ENCODE data around the gene KCNJ12. TPM values are rescaled to one million over a fixed set of nuclear protein-coding genes. Genes with fewer than 3 reads are reported as not detected.

Gene KCNJ12
- total and polyA plus RNA-seq, 2 of the 13 experiments (the other 11 are each of a cell fraction or from before 2014, with no cell fraction given) = not detected

GRCh38 chr17:21372256-21372954 is 3.8 kb upstream of the KCNJ12 start:
- Histone ChIP-seq H3K9me3 (ENCODE audit: low read length) (no peaks in the 10 kb centered on the region), H3K36me3 (replicated peaks in 1 of 2; ENCODE audit: control insufficient read depth in 1 of 2, insufficient read depth in 2 of 2, low read length in 2 of 2) (no peaks in the 10 kb centered on the region), H3K27me3 (ENCODE audit: control insufficient read depth in 1 of 2, insufficient read depth in 2 of 2, low read length in 2 of 2) (peaks cover 20 to 87% of the 10 kb centered on the region in 2 experiments), H3K9ac (ENCODE audit: insufficient read depth, low read depth, low read length) (no peak overlapping the region), H3K79me2 (ENCODE audit: insufficient read depth, low read length) (no peaks in the 10 kb centered on the region), H3K27ac (ENCODE audit: extremely low read length, insufficient read depth, low read length) (no peak overlapping the region), H3K4me1 (ENCODE audit: insufficient read depth, low read length) (no peaks in the 10 kb centered on the region), H3K4me3 (replicated peaks in 1 of 3; ENCODE audit: insufficient read depth in 1 of 3, low read depth in 2 of 3, low read length in 3 of 3) (no peak overlapping the region), H2AFZ (ENCODE audit: low read length) (no peak overlapping the region), H4K20me1 (ENCODE audit: insufficient read depth, low read length) (no peaks in the 10 kb centered on the region), H3K4me2 (ENCODE audit: low read depth, low read length) (no peak overlapping the region)
- intact Hi-C loops (cut with micrococcal nuclease; ENCODE audit: unreplicated experiment) = no loop called here
- CTCF ChIA-PET (ENCODE audit: low intra/inter-chr PET ratio, low total read pairs) = no interaction called here
- 16% methylated on average over 6 of the region's 16 CpGs for WGBS (ENCODE audit: low lambda C conversion rate)
- POLR2A ChIA-PET = no interaction called here
- ATAC-seq = no peak
- in situ Hi-C loops (cut with HindIII; ENCODE audit: extremely low pct_ligation_motif_present, low pct_unique_long_range_greater_than_20kb) = no loop called here
- DNase-seq (ENCODE audit: low spot score) = no peak
- BruUV-seq (replicated peaks) = no TSS peak
- no peak for FAIRE-seq
- TF ChIP-seq ETV5 (CRISPR knock-in tag; IDR thresholded peaks at IDR 0.05; ENCODE audit: borderline replicate concordance) (no peak), TBL1XR1 (IDR thresholded peaks at IDR 0.05; ENCODE audit: borderline replicate concordance, low read length, partially characterized antibody) (no peak), DDIT3 (CRISPR knock-in tag; IDR thresholded peaks at IDR 0.05) (no peak), ZNF343 (CRISPR knock-in tag; IDR thresholded peaks at IDR 0.05) (no peak), ZNF546 (CRISPR knock-in tag; conservative IDR thresholded peaks at IDR 0.05) (no peak), ARID5B (CRISPR knock-in tag; IDR thresholded peaks at IDR 0.05) (no peak), NCOR1 (IDR thresholded peaks at IDR 0.05; ENCODE audit: borderline replicate concordance, low read length) (no peak)
- TF ChIP-seq, protein P1, sequence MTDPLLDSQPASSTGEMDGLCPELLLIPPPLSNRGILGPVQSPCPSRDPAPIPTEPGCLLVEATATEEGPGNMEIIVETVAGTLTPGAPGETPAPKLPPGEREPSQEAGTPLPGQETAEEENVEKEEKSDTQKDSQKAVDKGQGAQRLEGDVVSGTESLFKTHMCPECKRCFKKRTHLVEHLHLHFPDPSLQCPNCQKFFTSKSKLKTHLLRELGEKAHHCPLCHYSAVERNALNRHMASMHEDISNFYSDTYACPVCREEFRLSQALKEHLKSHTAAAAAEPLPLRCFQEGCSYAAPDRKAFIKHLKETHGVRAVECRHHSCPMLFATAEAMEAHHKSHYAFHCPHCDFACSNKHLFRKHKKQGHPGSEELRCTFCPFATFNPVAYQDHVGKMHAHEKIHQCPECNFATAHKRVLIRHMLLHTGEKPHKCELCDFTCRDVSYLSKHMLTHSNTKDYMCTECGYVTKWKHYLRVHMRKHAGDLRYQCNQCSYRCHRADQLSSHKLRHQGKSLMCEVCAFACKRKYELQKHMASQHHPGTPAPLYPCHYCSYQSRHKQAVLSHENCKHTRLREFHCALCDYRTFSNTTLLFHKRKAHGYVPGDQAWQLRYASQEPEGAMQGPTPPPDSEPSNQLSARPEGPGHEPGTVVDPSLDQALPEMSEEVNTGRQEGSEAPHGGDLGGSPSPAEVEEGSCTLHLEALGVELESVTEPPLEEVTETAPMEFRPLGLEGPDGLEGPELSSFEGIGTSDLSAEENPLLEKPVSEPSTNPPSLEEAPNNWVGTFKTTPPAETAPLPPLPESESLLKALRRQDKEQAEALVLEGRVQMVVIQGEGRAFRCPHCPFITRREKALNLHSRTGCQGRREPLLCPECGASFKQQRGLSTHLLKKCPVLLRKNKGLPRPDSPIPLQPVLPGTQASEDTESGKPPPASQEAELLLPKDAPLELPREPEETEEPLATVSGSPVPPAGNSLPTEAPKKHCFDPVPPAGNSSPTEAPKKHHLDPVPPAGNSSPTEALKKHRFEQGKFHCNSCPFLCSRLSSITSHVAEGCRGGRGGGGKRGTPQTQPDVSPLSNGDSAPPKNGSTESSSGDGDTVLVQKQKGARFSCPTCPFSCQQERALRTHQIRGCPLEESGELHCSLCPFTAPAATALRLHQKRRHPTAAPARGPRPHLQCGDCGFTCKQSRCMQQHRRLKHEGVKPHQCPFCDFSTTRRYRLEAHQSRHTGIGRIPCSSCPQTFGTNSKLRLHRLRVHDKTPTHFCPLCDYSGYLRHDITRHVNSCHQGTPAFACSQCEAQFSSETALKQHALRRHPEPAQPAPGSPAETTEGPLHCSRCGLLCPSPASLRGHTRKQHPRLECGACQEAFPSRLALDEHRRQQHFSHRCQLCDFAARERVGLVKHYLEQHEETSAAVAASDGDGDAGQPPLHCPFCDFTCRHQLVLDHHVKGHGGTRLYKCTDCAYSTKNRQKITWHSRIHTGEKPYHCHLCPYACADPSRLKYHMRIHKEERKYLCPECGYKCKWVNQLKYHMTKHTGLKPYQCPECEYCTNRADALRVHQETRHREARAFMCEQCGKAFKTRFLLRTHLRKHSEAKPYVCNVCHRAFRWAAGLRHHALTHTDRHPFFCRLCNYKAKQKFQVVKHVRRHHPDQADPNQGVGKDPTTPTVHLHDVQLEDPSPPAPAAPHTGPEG (CRISPR knock-in tag; IDR thresholded peaks at IDR 0.05) = no peak
- TF ChIP-seq, protein P2, sequence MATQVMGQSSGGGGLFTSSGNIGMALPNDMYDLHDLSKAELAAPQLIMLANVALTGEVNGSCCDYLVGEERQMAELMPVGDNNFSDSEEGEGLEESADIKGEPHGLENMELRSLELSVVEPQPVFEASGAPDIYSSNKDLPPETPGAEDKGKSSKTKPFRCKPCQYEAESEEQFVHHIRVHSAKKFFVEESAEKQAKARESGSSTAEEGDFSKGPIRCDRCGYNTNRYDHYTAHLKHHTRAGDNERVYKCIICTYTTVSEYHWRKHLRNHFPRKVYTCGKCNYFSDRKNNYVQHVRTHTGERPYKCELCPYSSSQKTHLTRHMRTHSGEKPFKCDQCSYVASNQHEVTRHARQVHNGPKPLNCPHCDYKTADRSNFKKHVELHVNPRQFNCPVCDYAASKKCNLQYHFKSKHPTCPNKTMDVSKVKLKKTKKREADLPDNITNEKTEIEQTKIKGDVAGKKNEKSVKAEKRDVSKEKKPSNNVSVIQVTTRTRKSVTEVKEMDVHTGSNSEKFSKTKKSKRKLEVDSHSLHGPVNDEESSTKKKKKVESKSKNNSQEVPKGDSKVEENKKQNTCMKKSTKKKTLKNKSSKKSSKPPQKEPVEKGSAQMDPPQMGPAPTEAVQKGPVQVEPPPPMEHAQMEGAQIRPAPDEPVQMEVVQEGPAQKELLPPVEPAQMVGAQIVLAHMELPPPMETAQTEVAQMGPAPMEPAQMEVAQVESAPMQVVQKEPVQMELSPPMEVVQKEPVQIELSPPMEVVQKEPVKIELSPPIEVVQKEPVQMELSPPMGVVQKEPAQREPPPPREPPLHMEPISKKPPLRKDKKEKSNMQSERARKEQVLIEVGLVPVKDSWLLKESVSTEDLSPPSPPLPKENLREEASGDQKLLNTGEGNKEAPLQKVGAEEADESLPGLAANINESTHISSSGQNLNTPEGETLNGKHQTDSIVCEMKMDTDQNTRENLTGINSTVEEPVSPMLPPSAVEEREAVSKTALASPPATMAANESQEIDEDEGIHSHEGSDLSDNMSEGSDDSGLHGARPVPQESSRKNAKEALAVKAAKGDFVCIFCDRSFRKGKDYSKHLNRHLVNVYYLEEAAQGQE (IDR thresholded peaks at IDR 0.05; ENCODE audit: borderline replicate concordance in 1 of 2, low read depth in 1 of 2, low read length in 2 of 2) = no peak

Data from HepG2 (cell line).